C4-2B (cell line): Measurements from ENCODE around the gene SAP25.

ENCODE experiments used
- H3K27ac ChIP-seq: fragments of 450-650 bp; 2 replicates; pipeline ENCODE4 v1.5.1; 2017
- ZFX ChIP-seq: fragments of 450-650 bp; IDR thresholded peaks from 2 replicates; pipeline ENCODE4 v1.6.1; 2017
- TF ChIP-seq, protein P1 (sequence below): fragments of 450-650 bp; conservative IDR thresholded peaks from 2 replicates; pipeline ENCODE4 v1.5.1; 2017; ENCODE audit warnings: mild to moderate bottlenecking

The SAP25 gene

DNA sequence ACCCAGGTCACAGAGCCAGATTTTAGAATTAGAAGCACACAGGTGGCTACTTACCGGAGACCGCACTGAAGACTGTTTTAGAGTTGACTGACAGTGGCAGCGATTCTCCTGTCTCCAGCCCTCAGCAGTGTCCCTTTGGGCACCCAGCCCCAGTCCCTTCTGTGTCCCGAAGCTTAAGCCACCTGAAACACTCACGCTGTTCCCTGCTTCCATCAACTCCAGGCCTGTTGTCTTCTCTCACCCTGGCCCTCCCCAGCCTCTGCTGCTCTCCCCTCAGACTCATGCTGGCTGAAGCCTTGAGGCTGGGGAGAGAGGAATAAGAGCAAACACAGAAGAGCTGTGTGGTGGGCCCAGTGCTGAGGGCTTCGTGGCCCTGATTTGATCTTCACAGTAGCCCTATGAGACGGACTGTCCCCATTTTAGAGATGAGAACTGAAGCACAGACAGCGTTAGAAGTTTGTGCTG, 10.6 kb downstream of the SAP25 start:
- TF ChIP-seq ZFX = no peak
- TF ChIP-seq, protein P1, sequence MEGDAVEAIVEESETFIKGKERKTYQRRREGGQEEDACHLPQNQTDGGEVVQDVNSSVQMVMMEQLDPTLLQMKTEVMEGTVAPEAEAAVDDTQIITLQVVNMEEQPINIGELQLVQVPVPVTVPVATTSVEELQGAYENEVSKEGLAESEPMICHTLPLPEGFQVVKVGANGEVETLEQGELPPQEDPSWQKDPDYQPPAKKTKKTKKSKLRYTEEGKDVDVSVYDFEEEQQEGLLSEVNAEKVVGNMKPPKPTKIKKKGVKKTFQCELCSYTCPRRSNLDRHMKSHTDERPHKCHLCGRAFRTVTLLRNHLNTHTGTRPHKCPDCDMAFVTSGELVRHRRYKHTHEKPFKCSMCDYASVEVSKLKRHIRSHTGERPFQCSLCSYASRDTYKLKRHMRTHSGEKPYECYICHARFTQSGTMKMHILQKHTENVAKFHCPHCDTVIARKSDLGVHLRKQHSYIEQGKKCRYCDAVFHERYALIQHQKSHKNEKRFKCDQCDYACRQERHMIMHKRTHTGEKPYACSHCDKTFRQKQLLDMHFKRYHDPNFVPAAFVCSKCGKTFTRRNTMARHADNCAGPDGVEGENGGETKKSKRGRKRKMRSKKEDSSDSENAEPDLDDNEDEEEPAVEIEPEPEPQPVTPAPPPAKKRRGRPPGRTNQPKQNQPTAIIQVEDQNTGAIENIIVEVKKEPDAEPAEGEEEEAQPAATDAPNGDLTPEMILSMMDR = no peak
- no peak overlapping the region for H3K27ac ChIP-seq

DNA sequence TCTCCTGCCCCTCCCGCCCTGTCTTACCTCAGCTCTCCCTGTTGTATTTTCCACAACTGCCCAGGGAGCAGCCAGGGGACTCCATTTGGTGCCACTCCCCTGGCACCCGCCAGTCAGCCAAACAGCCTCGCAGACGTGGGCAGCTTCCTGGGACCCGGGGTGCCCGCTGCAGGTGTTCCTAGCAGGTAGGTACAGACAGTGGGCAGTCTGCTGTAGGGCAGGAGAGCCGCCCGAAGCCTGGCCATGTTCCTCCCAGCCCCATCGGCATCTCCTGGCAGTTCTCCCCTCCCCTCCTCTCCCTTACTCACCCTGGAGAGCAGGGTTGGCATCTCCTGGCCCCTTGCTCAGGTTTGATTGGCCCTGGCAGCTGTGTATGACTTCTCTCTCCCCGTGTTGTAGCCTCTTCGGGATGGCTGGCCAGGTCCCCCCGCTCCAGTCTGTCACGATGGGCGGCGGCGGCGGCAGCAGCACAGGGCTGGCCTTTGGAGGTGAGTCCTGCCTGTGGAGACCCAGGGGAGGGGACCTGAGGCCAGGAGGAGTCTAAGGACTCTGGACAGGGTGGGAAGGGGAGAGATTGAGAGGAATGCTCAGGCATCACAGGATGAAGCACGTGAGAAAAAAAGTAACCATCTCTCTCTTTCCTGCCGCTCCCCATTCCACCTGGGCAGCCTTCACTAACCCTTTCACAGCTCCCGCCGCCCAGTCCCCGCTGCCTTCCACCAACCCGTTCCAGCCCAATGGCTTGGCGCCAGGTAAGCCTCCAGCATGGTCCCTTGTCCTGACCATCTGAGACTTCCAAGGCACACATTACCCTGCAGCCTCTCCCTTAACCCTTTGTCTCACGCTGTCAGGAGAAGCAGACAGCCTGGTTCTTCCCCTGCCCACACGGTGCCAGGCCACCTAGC, 11.3 kb downstream of the SAP25 start:
- no peak for TF ChIP-seq ZFX
- TF ChIP-seq, protein P1 = no peak
- no peak overlapping the region for H3K27ac ChIP-seq

DNA sequence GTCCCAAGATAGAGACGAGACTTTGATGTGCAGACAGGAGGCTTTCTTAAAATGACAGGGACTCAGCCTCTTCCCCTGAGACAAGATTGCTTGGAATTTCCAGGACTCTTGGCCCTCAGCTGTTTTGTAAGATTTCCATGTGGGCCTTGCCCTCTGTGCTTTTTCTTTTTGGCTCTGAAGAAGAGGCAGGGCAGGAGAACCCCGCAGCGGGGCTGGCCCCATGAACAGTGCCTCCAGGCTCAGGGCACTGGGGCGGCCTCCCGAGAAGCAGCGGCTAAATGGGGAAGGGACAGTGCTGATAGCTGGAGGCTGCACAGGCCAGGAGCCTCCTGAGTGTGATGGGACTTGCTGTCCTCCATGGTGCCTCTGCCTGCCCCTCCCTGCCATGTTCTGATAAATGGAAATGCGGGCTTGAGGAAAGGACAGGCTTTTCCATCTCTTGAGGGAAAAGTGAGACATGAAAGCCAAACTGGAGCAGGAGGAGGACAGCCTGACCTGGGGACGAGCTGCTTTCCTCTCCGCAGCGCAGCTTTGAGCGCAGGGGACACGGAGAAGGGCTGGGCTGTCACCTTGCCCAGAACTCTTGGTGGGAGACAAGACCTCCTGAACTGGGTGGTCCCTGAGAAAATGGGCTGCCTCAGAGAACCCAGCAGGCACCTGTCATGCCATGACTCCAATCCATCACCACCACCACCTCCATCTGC, 12.1 kb downstream of the SAP25 start:
- no peak overlapping the region for H3K27ac ChIP-seq
- TF ChIP-seq, protein P1 = no peak
- TF ChIP-seq ZFX = no peak

DNA sequence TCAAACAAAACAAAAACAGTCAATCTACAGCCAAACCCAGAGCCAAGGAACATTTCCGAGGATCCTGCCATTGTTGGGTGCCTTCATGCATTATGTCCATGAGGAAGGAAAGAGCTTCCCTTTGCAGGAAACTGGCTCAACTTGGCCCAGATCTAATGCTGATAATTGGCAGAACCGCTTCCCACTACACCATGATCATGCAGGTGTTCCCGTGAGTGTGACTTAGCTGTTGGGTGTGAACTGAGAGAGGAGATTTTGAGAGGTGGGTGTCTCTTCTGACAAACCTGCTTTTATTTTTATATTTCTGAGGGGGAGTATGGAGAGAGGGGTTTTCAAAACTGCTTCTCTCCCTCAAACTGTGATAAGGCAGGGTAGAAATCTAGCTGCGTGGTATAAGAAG, 14.6 kb downstream of the SAP25 start:
- H3K27ac ChIP-seq = no peak overlapping the region
- TF ChIP-seq, protein P1 = no peak
- no peak for TF ChIP-seq ZFX

DNA sequence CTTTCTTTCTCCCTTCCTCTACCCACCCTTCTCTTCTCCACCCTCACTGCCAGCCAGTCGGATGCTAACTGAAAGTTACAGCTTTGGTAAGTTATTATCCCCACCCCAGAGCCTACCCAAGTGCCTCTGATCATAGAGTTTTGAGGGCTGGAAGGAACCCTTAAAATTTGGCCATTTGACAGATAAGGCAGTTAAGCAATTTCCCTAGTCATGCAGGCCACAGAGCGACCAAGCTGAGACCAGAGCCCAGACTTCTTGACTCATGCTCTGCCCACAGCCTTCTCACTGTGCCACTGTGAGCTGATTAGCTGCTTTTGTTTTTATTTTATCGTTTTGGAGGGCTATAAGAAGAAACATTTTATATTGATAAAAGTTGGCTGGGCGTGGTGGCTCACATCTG, 17.2 kb downstream of the SAP25 start:
- no peak overlapping the region for H3K27ac ChIP-seq
- no peak for TF ChIP-seq ZFX

DNA sequence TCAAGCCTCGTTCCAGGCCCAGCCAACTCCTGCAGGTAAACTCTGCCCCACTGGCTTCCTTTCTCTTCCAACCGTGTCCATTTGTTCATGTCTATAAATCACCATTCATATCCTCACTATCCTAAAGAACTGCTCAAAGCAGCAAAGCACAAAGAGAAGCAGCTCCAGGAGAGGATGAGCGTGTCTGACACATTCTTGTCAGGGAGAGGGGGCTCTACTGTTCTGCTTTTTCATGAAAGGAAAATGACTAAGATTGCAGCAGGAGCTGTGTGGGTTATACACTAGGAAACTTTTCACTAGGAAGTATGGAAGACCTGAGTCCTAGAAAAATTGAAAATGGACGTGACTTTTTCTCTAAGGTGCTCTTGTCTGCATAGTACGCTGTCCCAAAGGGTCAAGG, 18.0 kb downstream of the SAP25 start:
- TF ChIP-seq, protein P1 = no peak
- no peak for TF ChIP-seq ZFX
- H3K27ac ChIP-seq = no peak overlapping the region

DNA sequence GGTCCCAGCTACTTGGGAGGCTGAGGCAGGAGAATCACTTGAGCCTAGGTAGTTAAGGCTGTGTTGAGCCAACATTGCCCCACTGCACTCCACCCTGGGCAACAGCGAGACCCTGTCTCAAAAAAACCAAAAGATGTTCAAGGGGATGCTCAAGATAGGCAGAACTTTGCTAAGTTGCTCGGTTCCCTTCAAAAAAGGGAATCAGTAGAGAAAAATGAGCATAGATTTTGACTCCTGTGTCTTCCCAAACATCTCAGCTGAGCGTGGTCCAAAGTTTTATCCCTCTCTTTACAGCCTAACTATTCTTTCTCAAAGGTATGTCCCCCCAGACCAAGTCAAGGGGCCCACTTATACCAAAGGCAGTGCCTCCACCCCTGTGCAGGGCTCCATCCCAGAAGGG, 20.7 kb downstream of the SAP25 start:
- no peak overlapping the region for H3K27ac ChIP-seq
- no peak for TF ChIP-seq ZFX
- TF ChIP-seq, protein P1 = no peak
